ENCODE data around the gene MTTP. TPM values are rescaled to one million over a fixed set of nuclear protein-coding genes. Genes with fewer than 3 reads are reported as not detected.

Gene MTTP
- total and polyA plus RNA-seq, 11 donors = 0.44 to 5.0 (median 2.2) TPM

GRCh38 chr4:99614491-99614890, 39.9 kb downstream of the MTTP start:
- ATAC-seq (no peak), DNase-seq (no peak)
- peak overlapping the region in 4 of 12 donors; percentile 7 to 57 (median 24) for H3K27ac ChIP-seq
- peaks cover 0 to 9% (median 0%) of the 10 kb centered on the region in 12 donors for H3K4me1 ChIP-seq
- 48 to 63% (median 53%) methylated on average over 1 of the region's 1 CpG for WGBS, 4 donors
- H3K4me3 ChIP-seq = no peak overlapping the region
- intact Hi-C loops (cut with DNase I) = no loop called here
- TF ChIP-seq CTCF (IDR thresholded peaks at IDR 0.05) (no peak), POLR2A (IDR thresholded peaks at IDR 0.05) (no peak)
- H3K9me3 ChIP-seq = no peaks in the 10 kb centered on the region
- no peaks in the 10 kb centered on the region for H3K36me3 ChIP-seq
- no peaks in the 10 kb centered on the region for H3K27me3 ChIP-seq

GRCh38 chr4:99615170-99615820, 40.7 kb downstream of the MTTP start:
- Histone ChIP-seq H3K27me3 (no peaks in the 10 kb centered on the region), H3K4me1 (peaks cover 0 to 9% (median 0%) of the 10 kb centered on the region in 12 donors), H3K4me3 (no peak overlapping the region), H3K36me3 (no peaks in the 10 kb centered on the region), H3K27ac (peak overlapping the region in 7 of 12 donors; percentile 7 to 60 (median 27)), H3K9me3 (no peaks in the 10 kb centered on the region)
- DNase-seq (peak in 3 of 5 donors; percentile 18 to 39 (median 33)), ATAC-seq (peak; percentile 83 to 93 (median 92))
- WGBS, 4 donors = 29 to 60% (median 55%) methylated on average over 1 of the region's 1 CpG
- intact Hi-C loops (cut with DNase I) = loop anchor here in 1 of 10 donors (5.0 kb wide), 1 partner anchor 53 kb away; the partner anchor contains the start of gene TRMT10A
- peak in 6 of 12 donors; percentile 12 to 41 (median 18) for TF ChIP-seq CTCF (IDR thresholded peaks at IDR 0.05)
- TF ChIP-seq POLR2A (IDR thresholded peaks at IDR 0.05) = no peak

- TF ChIP-seq CTCF (IDR thresholded peaks at IDR 0.05) (no peak), POLR2A (IDR thresholded peaks at IDR 0.05) (no peak)
- H3K9me3 ChIP-seq = no peaks in the 10 kb centered on the region
- intact Hi-C loops (cut with DNase I) = loop anchor here in 1 of 10 donors (5.0 kb wide), 1 partner anchor 55 kb away; the partner anchor contains the start of gene TRMT10A
- peaks cover 0 to 9% (median 0%) of the 10 kb centered on the region in 12 donors for H3K4me1 ChIP-seq
- H3K27ac ChIP-seq = peak overlapping the region in 1 of 12 donors; percentile 57
- H3K27me3 ChIP-seq = no peaks in the 10 kb centered on the region
- ATAC-seq (no peak), DNase-seq (no peak)
- no peak overlapping the region for H3K4me3 ChIP-seq
- no peaks in the 10 kb centered on the region for H3K36me3 ChIP-seq
- 43 to 81% (median 72%) methylated on average over 1 of the region's 1 CpG for WGBS, 4 donors
Measured at GRCh38 chr4:99617374-99617773, 42.8 kb downstream of the MTTP start.

- Histone ChIP-seq H3K36me3 (no peaks in the 10 kb centered on the region), H3K4me3 (no peak overlapping the region), H3K9me3 (no peaks in the 10 kb centered on the region), H3K4me1 (peaks cover 0 to 4% (median 0%) of the 10 kb centered on the region in 12 donors), H3K27me3 (no peaks in the 10 kb centered on the region), H3K27ac (no peak overlapping the region)
- ATAC-seq (no peak), DNase-seq (no peak)
- 72 to 93% (median 74%) methylated on average over 1 of the region's 1 CpG for WGBS, 4 donors
- TF ChIP-seq POLR2A (IDR thresholded peaks at IDR 0.05) (no peak), CTCF (IDR thresholded peaks at IDR 0.05) (no peak)
- intact Hi-C loops (cut with DNase I) = loop anchor here in 1 of 10 donors (10.0 kb wide), 1 partner anchor 52 kb away; no protein-coding TSS in a partner anchor
Measured at GRCh38 chr4:99622341-99622740, 47.7 kb downstream of the MTTP start.

All from heart left ventricle (tissue), 16 donors.